Left lobe of liver (tissue), 2 donors: ENCODE data around the gene FER. TPM values are rescaled to one million over a fixed set of nuclear protein-coding genes. Genes with fewer than 3 reads are reported as not detected.
"Not testable (repeated sequence)": the region's sequence is repeated elsewhere in the genome, so short reads cannot be mapped to it uniquely, and the experiment has no call there.

Source experiments
- ATAC-seq: fragments of 200-7000 bp; cut with Tn5 transposase; one replicate; pipeline ENCODE4 v1.9.1; 2020; ENCODE audit warnings: mild to moderate bottlenecking, moderate library complexity
- DNase-seq: peaks from one replicate; pipeline ENCODE4 v3.0.0-alpha.2; 2020; ENCODE audit warnings: low spot score
- total RNA-seq: library from RNA; stranded (reverse); gene quantifications from one replicate; pipeline ENCODE4 v1.2.1, GENCODE V29; 2021
- donor health status: DM: no; HTN: no; CAD: no; lungs with moderate emphysema.
- donor health status: DM: no; HTN: yes; CAD: no.

FER gene
- total RNA-seq, 1 donor from 2014 or later, result 3.7 TPM

DNA sequence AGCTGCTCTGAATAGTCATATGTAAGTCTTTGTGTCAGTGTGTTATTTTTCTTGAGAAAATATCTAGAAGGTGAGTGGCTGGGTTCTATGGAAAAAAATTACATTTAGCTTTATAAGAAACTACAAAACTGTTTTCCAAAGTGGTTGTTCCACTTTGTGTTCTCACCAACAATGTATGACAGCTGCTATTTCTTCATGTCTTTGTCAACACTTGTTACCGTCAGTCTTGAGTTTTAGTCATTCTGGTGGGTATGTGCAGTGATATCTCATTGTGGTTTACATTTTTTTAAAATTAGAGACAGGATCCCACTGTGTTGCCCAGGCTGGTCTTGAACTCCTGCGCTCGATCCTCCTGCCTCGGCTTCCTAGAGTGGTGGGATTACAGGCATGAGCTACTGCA, 415.6 kb downstream of the FER start:
- DNase-seq (no peak), ATAC-seq (no peak)

DNA sequence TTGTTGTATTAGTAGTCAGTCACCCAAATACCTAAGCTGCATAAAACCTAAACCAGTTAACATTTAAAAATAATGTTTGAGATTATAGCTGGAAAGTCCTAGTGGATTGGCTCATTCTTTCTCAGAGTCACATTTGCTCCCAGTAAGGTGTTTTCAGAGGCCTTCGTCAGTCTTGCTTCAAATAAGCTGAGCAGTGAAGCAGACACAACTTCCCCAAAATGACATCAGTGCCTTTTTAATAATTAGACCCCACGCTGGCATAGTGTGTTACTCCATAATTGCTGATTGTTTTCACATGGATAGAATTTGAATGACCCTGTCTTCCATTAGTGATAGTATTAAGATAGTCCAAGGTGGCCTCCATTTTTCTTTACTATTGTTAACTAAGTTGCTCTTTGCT, 416.3 kb downstream of the FER start:
- ATAC-seq (no peak), DNase-seq (no peak)

GRCh38 chr5:109167586-109167985, 419.9 kb downstream of the FER start:
- ATAC-seq, result no peak
- DNase-seq, result no peak

- ATAC-seq, result no peak
- no peak for DNase-seq
Measured at GRCh38 chr5:109168151-109168550, 420.5 kb downstream of the FER start.

- ATAC-seq, result no peak
- DNase-seq, result no peak
Measured at GRCh38 chr5:109170629-109171350, 423.1 kb downstream of the FER start.

DNA sequence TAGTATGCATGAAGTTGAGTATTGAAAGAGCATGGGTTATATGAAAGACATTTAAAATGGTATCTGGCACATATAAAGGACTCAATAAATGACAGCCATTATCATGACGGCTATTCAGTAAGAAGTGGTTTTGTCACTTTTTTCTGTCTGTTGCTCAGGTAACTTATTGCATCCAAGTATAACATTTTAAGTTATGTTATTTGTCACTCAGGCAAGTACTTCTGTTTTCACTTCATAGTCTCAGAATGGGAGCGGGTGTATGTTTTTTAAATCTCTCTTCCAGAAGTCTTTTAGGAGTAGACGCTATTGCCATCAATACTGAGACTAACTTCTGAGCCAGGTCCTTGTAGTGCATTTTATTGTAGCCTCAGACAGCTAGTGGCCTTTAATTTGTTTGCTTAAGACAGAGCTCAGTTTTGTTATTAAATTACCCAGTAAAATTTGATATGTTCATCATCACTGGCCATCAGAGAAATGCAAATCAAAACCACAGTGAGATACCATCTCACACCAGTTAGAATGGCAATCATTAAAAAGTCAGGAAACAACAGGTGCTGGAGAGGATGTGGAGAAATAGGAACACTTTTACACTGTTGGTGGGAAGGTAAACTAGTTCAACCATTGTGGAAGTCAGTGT, 423.9 kb downstream of the FER start:
- ATAC-seq, DNase-seq: not testable (repeated sequence)

DNA sequence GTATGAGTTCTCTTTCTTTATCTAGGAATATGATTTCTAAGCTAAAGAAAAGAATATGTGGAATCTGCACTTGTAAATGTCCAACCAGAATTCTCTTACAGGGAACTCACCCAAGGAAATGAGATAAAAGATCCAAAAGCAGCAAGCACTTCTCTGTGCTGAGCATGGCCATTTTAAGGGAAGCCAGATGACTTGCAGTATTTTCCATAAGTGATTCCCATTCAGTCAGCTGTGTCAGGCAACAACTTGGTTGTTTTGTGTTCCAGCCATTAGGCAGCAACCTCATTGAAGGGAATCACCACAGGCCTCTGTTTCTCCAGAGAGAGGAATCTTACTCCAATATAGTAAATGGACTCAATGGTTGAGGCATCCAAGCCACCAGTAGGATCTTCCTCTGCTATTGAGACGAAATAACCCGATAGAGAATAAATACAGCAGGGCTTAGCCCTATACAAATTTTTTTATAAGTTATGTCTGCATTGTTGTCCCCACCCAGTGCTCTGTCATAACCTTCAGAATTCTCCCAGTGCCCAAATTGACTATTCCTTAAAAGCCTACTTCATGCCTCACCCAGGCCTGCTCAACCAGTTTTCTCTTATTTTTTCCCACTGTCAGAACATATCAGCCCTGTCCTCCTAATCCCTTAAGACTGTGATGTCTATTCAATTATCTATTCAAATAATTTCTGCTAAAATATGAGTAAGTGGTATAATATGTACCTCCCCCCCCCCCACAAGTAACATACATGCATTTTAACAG, 425.5 kb downstream of the FER start:
- DNase-seq (no peak), ATAC-seq (no peak)

GRCh38 chr5:109177227-109177626, 429.5 kb downstream of the FER start:
- ATAC-seq, result no peak
- DNase-seq, result no peak

GRCh38 chr5:109177782-109178181, 430.1 kb downstream of the FER start:
- ATAC-seq (no peak), DNase-seq (no peak)

DNA sequence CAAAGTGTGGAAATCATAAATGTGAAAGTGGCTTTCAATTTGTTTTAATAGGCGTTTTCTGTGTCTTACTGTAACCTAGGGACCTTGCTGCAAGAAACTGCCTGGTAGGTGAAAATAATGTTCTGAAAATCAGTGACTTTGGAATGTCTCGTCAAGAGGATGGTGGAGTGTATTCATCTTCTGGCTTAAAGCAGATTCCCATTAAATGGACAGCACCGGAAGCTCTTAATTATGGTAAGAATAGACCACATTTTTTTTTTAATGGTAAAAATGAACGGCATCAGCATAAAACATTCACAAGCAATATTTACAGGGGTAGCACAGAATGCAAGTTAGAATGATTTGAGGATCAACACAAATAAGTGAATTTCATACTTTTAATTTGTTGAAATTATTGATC, 433.0 kb downstream of the FER start:
- DNase-seq (no peak), ATAC-seq (no peak)

DNA sequence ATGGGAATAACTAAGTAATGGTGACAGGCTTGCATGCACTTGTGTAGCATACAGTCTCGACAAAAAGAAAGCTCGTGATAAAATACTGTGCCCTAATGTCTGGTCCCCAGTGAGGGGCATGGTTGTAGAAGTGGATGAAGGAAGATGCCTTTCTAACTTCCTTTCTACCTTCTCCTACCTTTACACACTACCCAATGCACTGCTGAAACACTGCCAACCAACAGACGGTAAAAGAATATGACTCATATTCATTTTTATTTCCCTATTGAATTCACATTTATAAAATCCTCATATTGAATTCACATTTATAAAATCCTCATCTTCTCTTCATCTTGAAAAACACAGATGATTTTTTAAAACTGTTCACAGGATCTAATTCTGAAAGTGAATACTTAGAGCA, 439.1 kb downstream of the FER start:
- no peak for ATAC-seq
- DNase-seq, result no peak

DNA sequence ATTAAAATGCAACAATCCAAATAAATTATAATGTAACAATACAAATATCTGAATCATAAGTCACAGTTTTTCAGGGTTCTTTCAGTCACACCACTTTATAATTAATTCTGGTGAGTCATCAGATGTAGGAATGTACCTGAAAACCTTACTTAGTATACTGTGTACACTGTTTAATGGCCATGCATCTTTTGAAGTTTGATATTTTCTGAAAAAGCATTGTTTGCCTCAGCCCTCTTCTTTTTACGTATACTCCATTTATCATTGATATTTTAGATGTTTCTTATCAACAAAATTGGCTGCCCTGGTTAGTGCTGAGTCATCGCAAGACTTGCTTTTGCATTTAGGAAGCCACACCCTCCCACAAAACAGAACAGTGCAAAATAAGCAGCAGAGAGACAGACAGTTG, 443.5 kb downstream of the FER start:
- ATAC-seq, result no peak
- no peak for DNase-seq

- ATAC-seq (no peak), DNase-seq (no peak)
Measured at GRCh38 chr5:109192027-109192426, 444.3 kb downstream of the FER start.

DNA sequence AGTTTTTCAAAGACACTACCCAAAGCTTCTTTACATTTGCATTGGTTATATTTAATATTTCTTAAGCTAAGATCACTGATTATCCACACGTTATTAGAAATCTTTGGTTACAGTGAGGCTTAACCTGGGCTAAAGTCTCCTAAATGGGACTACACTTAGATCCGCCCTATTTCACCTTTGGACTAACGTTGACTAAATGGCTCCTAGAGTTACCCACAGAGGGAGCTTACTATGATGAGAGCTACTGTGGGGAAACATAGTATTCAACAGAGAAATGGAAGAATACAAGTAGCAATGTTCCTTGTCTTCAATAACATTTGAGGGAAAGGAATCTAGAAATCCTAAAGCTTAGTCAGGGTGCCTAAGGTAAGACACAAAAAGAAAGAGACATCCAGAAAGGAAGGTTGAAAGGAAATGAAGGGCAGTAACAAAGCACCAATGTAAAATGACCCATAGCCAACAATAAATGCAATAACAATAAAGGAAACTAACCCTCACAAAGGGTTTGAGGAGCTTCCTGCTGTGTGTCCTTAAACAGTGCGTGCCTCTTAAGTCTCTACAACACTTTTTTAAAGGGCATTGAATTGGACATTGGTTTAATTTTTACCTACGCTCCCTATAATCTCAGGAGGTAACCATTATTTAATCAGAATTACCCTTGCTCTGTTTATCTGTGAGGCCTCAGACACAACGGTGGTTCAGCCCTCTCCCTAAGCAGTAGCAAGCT, 445.0 kb downstream of the FER start:
- no peak for DNase-seq
- ATAC-seq, result no peak

DNA sequence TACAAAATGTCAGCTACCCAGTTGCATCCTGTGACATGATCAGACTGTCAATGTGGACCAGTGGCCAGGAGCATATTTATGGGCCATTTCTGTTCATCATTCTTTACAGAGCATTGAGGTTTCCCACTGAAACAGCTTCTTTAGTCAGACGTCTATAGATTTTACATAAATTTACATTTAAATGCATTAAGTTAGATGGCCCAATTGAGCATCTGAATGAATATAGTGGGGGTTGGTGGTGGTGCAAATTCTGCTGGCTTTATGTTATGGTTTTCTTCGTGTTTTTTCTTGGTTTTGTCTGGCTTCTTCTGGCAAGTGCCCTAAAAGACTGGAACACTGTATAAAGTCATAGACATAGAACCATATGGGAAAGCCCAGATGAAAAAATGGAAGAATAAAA, 448.0 kb downstream of the FER start:
- no peak for ATAC-seq
- DNase-seq, result no peak

DNA sequence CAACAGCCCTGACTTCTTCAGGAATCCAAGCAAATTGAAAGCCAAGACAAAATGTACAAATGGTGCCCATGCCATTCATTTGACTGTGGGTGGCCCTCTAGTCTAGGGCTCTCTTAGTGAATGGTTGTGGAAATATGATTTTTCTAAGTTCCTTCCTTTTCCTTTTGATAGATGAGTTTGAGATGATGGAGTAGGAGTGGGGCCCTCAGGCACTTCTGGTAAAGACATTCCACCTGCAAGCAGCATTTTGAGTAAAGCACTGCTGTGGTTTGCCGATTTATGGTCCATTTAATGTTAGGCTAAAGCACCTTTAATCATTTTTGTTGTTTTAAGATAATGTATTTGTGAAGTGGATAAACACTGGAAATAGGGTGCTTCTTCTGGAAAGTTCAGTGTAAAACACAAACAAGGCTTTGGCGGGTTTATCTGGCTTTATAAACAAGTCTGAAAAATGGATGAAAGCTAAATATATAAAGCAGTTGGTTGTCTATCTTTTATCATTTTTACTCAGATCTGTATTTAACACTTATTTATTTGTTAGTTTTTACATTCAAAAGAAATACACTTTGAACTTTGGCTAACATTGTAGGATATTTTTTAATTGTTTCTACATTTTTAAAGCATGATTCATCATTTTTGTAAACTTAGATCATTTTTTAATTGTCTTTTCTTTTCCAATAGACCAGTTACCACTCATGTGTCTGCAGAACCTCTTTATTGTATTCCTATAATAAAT, 448.6 kb downstream of the FER start:
- no peak for ATAC-seq
- DNase-seq, result no peak

DNA sequence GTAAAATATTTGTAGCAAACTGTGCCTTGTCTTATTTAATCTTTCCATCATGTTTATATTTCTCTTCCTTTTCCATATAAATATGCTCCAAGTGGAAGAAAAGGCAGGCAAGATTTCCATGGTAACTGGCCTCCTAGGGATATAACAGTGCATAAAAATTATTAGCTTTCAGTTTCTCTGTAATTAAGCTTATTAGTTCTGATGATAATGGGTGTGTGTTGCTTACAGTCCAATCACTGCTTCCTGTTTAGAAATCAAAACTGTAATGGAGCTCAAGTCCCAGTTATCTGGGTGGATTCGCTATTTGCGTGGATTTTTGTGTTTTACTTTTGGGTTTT, 449.1 kb downstream of the FER start:
- DNase-seq, result no peak

DNA sequence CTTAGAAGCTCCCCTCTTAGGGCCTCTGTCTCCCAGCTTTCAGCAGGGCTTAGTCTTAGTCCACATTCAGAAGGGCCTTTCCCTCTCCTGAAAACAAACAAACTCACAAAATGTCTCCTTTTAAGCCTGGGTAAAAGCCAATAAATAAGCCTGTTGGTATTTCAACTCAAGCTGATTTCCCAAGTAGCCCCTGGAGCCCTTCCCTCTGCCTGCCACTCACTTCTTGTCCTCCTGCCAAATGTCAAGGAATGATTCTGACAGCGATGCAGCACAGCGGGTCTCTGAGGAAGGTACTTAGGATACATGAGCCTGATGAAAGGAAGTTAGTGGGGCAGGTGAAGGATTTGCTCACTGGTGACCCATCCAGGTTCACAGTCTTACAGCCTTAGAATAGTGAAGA, 451.6 kb downstream of the FER start:
- DNase-seq, result no peak
- no peak for ATAC-seq

More for the DNA sequence above, 449.1 kb downstream of the FER start:
- no peak for ATAC-seq

DNA sequence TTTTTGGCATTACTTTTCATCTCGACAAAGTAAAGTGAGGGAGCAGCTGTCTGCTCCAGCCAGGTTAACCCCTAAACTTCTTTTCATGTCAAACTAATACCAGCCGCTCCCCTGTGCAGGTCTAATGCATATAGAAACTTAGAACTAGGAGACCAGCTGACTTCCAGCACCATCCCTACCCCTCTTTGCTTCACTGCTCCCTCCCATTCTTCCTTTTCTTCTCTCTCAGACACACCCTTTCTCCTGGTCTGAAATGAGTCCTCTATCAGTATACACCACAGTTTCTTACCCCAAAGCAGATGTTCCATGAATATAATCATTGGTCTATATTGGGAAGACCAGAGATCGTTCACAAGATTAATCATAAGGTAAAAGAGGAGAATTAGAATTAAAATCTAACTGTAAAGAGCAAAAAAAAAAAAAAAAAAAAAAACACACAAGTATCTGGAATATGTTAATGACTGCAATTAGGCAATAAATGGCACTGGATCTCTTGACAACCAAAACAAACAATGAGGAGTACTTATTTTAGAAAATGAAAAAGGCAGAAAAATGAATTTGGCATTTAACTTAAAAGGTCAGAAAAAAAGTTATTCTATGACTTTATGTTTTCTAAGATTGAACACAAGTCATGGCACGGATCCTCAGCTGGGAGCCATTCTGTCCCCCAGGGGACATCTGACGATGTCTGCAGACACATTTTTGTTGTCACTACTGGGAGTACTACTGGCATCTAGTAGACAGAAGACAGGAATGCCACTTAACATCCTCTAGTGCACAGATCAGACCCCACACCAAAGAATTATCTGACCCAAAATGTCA, 452.3 kb downstream of the FER start:
- ATAC-seq (no peak), DNase-seq (no peak)

- DNase-seq, result peak; percentile 64
- peak; percentile 99 for ATAC-seq
Measured at GRCh38 chr5:109215040-109215439, 467.3 kb downstream of the FER start.
